Measurements from ENCODE around the gene RPAIN. TPM values are rescaled to one million over a fixed set of nuclear protein-coding genes. Genes with fewer than 3 reads are reported as not detected.
A peak's percentile ranks its signal among the peaks of the same experiment; 100 is the strongest.

The RPAIN gene
- total and polyA plus RNA-seq, 2 of the 13 experiments (the other 11 are each of a cell fraction or from before 2014, with no cell fraction given), result 42.1 to 58.5 TPM

DNA sequence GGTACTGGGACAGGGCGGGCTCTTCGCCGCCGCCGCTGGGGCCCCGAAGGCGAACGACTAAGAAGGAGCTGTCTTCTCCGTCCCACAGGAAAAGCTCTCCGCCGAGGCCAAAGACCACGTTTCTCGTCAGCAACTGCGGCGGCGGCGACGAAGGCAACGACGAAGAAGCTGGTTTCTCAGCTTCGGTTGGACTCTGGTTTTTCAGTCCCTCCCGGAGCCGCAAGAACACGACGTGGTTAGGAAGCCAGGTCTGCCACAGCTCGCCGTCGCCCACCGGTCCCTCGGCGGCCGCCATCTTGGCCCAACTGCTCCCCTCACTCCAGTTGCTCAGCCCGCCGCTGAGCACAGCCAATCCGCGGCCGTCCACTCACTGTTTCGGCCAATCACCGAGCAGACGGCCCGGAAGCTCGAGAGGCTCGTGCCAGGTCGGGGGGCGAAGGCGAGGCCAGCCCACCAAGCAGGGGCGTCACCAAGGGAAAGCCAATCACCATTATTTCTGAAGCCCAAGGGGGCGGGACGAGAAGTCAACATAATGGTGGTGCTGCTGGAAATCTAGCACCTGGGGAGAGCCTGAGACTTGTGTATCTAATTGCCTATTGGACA lies 525 bp upstream of the RPAIN start, which contains the start of gene NUP88 (continued):
- TF ChIP-seq NFE2L1 (CRISPR knock-in tag; IDR thresholded peaks at IDR 0.05; ENCODE audit: borderline replicate concordance) (no peak), ZFP36 (IDR thresholded peaks at IDR 0.05; ENCODE audit: borderline replicate concordance, low read depth, low read length, partially characterized antibody) (no peak), ZNF260 (CRISPR knock-in tag; IDR thresholded peaks at IDR 0.05; ENCODE audit: borderline replicate concordance, low read depth) (no peak), CHD2 (IDR thresholded peaks at IDR 0.05; ENCODE audit: low read depth, low read length) (0 out of 2 replicates have a peak, but pooled peaks have one; percentile 36), TSC22D2 (CRISPR knock-in tag; IDR thresholded peaks at IDR 0.05; ENCODE audit: borderline replicate concordance) (peak; percentile 20; the same call in 1 of the 2 replicates), ESRRA (CRISPR knock-in tag; IDR thresholded peaks at IDR 0.05; ENCODE audit: low read depth) (no peak), HMG20B (CRISPR knock-in tag; conservative IDR thresholded peaks at IDR 0.05) (no peak), ZNF20 (CRISPR knock-in tag; IDR thresholded peaks at IDR 0.05) (no peak), SCMH1 (CRISPR knock-in tag; IDR thresholded peaks at IDR 0.05; ENCODE audit: borderline replicate concordance) (no peak), SOX13 (IDR thresholded peaks at IDR 0.05) (no peak), SOX13 (CRISPR knock-in tag; conservative IDR thresholded peaks at IDR 0.05 in 1 of 2, IDR thresholded peaks at IDR 0.05 in 1 of 2) (no peak; a peak in 1 of 4 replicates), TBX2 (CRISPR knock-in tag; IDR thresholded peaks at IDR 0.05; ENCODE audit: borderline replicate concordance) (no peak; the same call in 1 of the 2 replicates), SP5 (CRISPR knock-in tag; IDR thresholded peaks at IDR 0.05; ENCODE audit: borderline replicate concordance, low read depth) (0 out of 2 replicates have a peak, but pooled peaks have one; percentile 4), DPF2 (CRISPR knock-in tag; IDR thresholded peaks at IDR 0.05; ENCODE audit: borderline replicate concordance, low read depth) (no peak), FOXP1 (IDR thresholded peaks at IDR 0.05) (no peak), FOXP1 (CRISPR knock-in tag; IDR thresholded peaks at IDR 0.05) (no peak), ZNF282 (IDR thresholded peaks at IDR 0.05; ENCODE audit: partially characterized antibody) (no peak), BRCA1 (CRISPR knock-in tag; IDR thresholded peaks at IDR 0.05) (no peak), NCOA2 (CRISPR knock-in tag; IDR thresholded peaks at IDR 0.05) (0 out of 2 replicates have a peak, but pooled peaks have one; percentile 17), SAFB2 (CRISPR knock-in tag; IDR thresholded peaks at IDR 0.05; ENCODE audit: borderline replicate concordance, low read depth) (peak; percentile 42; the same call in 1 of the 2 replicates)
- TF ChIP-seq, protein P1, sequence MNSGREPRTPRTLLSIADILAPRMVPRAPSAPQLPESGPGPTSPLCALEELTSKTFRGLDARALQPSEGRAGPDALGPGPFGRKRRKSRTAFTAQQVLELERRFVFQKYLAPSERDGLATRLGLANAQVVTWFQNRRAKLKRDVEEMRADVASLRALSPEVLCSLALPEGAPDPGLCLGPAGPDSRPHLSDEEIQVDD (CRISPR knock-in tag; IDR thresholded peaks at IDR 0.05; ENCODE audit: borderline replicate concordance), result no peak
- TF ChIP-seq, protein P2, sequence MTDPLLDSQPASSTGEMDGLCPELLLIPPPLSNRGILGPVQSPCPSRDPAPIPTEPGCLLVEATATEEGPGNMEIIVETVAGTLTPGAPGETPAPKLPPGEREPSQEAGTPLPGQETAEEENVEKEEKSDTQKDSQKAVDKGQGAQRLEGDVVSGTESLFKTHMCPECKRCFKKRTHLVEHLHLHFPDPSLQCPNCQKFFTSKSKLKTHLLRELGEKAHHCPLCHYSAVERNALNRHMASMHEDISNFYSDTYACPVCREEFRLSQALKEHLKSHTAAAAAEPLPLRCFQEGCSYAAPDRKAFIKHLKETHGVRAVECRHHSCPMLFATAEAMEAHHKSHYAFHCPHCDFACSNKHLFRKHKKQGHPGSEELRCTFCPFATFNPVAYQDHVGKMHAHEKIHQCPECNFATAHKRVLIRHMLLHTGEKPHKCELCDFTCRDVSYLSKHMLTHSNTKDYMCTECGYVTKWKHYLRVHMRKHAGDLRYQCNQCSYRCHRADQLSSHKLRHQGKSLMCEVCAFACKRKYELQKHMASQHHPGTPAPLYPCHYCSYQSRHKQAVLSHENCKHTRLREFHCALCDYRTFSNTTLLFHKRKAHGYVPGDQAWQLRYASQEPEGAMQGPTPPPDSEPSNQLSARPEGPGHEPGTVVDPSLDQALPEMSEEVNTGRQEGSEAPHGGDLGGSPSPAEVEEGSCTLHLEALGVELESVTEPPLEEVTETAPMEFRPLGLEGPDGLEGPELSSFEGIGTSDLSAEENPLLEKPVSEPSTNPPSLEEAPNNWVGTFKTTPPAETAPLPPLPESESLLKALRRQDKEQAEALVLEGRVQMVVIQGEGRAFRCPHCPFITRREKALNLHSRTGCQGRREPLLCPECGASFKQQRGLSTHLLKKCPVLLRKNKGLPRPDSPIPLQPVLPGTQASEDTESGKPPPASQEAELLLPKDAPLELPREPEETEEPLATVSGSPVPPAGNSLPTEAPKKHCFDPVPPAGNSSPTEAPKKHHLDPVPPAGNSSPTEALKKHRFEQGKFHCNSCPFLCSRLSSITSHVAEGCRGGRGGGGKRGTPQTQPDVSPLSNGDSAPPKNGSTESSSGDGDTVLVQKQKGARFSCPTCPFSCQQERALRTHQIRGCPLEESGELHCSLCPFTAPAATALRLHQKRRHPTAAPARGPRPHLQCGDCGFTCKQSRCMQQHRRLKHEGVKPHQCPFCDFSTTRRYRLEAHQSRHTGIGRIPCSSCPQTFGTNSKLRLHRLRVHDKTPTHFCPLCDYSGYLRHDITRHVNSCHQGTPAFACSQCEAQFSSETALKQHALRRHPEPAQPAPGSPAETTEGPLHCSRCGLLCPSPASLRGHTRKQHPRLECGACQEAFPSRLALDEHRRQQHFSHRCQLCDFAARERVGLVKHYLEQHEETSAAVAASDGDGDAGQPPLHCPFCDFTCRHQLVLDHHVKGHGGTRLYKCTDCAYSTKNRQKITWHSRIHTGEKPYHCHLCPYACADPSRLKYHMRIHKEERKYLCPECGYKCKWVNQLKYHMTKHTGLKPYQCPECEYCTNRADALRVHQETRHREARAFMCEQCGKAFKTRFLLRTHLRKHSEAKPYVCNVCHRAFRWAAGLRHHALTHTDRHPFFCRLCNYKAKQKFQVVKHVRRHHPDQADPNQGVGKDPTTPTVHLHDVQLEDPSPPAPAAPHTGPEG (CRISPR knock-in tag; IDR thresholded peaks at IDR 0.05), result no peak
- TF ChIP-seq, protein P3, sequence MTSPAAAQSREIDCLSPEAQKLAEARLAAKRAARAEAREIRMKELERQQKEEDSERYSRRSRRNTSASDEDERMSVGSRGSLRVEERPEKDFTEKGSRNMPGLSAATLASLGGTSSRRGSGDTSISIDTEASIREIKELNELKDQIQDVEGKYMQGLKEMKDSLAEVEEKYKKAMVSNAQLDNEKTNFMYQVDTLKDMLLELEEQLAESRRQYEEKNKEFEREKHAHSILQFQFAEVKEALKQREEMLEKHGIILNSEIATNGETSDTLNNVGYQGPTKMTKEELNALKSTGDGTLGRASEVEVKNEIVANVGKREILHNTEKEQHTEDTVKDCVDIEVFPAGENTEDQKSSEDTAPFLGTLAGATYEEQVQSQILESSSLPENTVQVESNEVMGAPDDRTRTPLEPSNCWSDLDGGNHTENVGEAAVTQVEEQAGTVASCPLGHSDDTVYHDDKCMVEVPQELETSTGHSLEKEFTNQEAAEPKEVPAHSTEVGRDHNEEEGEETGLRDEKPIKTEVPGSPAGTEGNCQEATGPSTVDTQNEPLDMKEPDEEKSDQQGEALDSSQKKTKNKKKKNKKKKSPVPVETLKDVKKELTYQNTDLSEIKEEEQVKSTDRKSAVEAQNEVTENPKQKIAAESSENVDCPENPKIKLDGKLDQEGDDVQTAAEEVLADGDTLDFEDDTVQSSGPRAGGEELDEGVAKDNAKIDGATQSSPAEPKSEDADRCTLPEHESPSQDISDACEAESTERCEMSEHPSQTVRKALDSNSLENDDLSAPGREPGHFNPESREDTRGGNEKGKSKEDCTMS (CRISPR knock-in tag; conservative IDR thresholded peaks at IDR 0.05), result no peak
